Smooth muscle cell (in vitro differentiated cells): ENCODE results near the gene KCNJ15. TPM values are rescaled to one million over a fixed set of nuclear protein-coding genes. Genes with fewer than 3 reads are reported as not detected.

ENCODE experiments used
- DNase-seq: peaks from one replicate; lab custom pipeline; 2025; ENCODE audit not compliant: unreplicated experiment; lab: John Stamatoyannopoulos, UW
- H2AFZ ChIP-seq: fragments of 200-600 bp; sonication (generic); 2 replicates; pipeline ENCODE4 v1.6.0; 2016; ENCODE audit warnings: antibody characterized with exemption, low read depth, mild to moderate bottlenecking
- H3F3A ChIP-seq: fragments of 200-600 bp; sonication (generic); 2 replicates; pipeline ENCODE4 v1.6.0; 2017; ENCODE audit warnings: antibody characterized with exemption, low read depth
- H3K27ac ChIP-seq: fragments of 200-600 bp; sonication (generic); 2 replicates; pipeline ENCODE4 v1.5.1; 2016; ENCODE audit warnings: low read depth, mild to moderate bottlenecking
- H3K27me3 ChIP-seq: fragments of 200-600 bp; sonication (generic); 2 replicates; pipeline ENCODE4 v1.6.1; 2016; ENCODE audit warnings: low read depth, mild to moderate bottlenecking
- H3K36me3 ChIP-seq: fragments of 200-600 bp; sonication (generic); 2 replicates; pipeline ENCODE4 v1.5.1; 2016; ENCODE audit warnings: low read depth
- H3K4me1 ChIP-seq: fragments of 200-600 bp; sonication (generic); 2 replicates; pipeline ENCODE4 v1.5.1; 2016; ENCODE audit warnings: low read depth
- H3K4me2 ChIP-seq: fragments of 200-600 bp; sonication (generic); 2 replicates; pipeline ENCODE4 v1.6.0; 2016; ENCODE audit warnings: mild to moderate bottlenecking
- H3K4me3 ChIP-seq: fragments of 200-600 bp; sonication (generic); 2 replicates; pipeline ENCODE4 v1.5.1; 2016; ENCODE audit warnings: mild to moderate bottlenecking
- H3K79me2 ChIP-seq: fragments of 200-600 bp; sonication (generic); 2 replicates; pipeline ENCODE4 v1.6.0; 2016; ENCODE audit warnings: low read depth, mild to moderate bottlenecking
- H3K9ac ChIP-seq: fragments of 200-600 bp; sonication (generic); 2 replicates; pipeline ENCODE4 v1.6.0; 2016; ENCODE audit warnings: low read depth
- H3K9me3 ChIP-seq: fragments of 200-600 bp; sonication (generic); replicated peaks from 2 replicates; pipeline ENCODE4 v1.5.1; 2016; ENCODE audit warnings: low read depth
- H4K20me1 ChIP-seq: fragments of 200-600 bp; sonication (generic); 2 replicates; pipeline ENCODE4 v1.6.0; 2016; ENCODE audit warnings: low read depth
- whole genome bisulfite sequencing: methylation state at CpG from one replicate; pipeline ENCODE4 v1.1.7; 2016; ENCODE audit warnings: low lambda C conversion rate; 5-methylcytosine and 5-hydroxymethylcytosine counted together
- polyA plus RNA-seq: library from polyadenylated mRNA; unstranded; fragments of >200 nt; fragmentation: Nextera tagmentation; extraction: Ambion mirVana; gene quantifications from 2 replicates; pipeline ENCODE4 v1.2.1, GENCODE V29; 2016
- total RNA-seq: library from RNA; depleted of rRNA; stranded (reverse); fragments of >200 nt; gene quantifications from 2 replicates; pipeline ENCODE4 v1.2.3, GENCODE V29; 2014
- TF ChIP-seq, protein P1 (sequence below): fragments of 200-600 bp; sonication (generic); IDR thresholded peaks from 2 replicates; pipeline ENCODE4 v1.5.1; 2017; ENCODE audit warnings: borderline replicate concordance, mild to moderate bottlenecking, antibody characterized with exemption; ENCODE audit not compliant: insufficient read depth, poor library complexity, severe bottlenecking

Gene KCNJ15
- total and polyA plus RNA-seq, 2 experiments from 2014 or later, result 4.2 to 21.9 TPM

- Histone ChIP-seq H3K27ac (peak overlapping the region; percentile 48), H4K20me1 (no peaks in the 10 kb centered on the region), H3K4me2 (peak overlapping the region; percentile 1), H3K4me1 (no peaks in the 10 kb centered on the region), H3K36me3 (no peaks in the 10 kb centered on the region), H3K9ac (no peak overlapping the region), H2AFZ (no peak overlapping the region), H3F3A (no peaks in the 10 kb centered on the region), H3K9me3 (no peaks in the 10 kb centered on the region), H3K79me2 (no peaks in the 10 kb centered on the region), H3K27me3 (no peaks in the 10 kb centered on the region), H3K4me3 (no peak overlapping the region)
- TF ChIP-seq, protein P1, sequence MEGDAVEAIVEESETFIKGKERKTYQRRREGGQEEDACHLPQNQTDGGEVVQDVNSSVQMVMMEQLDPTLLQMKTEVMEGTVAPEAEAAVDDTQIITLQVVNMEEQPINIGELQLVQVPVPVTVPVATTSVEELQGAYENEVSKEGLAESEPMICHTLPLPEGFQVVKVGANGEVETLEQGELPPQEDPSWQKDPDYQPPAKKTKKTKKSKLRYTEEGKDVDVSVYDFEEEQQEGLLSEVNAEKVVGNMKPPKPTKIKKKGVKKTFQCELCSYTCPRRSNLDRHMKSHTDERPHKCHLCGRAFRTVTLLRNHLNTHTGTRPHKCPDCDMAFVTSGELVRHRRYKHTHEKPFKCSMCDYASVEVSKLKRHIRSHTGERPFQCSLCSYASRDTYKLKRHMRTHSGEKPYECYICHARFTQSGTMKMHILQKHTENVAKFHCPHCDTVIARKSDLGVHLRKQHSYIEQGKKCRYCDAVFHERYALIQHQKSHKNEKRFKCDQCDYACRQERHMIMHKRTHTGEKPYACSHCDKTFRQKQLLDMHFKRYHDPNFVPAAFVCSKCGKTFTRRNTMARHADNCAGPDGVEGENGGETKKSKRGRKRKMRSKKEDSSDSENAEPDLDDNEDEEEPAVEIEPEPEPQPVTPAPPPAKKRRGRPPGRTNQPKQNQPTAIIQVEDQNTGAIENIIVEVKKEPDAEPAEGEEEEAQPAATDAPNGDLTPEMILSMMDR, result no peak
- WGBS, result 35% methylated on average over 6 of the region's 6 CpGs
- DNase-seq, result no peak
Observed at GRCh38 chr21:38343691-38344090, 86.9 kb downstream of the KCNJ15 start.

- no peak overlapping the region for H3K9ac ChIP-seq
Observed at GRCh38 chr21:38346286-38346685, 89.5 kb downstream of the KCNJ15 start.

GRCh38 chr21:38349111-38349746 is 92.4 kb downstream of the KCNJ15 start:
- Histone ChIP-seq H2AFZ (no peak overlapping the region), H3K27ac (peak overlapping the region; percentile 93), H3K9ac (no peak overlapping the region), H3K27me3 (no peaks in the 10 kb centered on the region), H3K4me1 (peaks cover 3% of the 10 kb centered on the region), H4K20me1 (no peaks in the 10 kb centered on the region), H3K4me3 (no peak overlapping the region), H3K36me3 (no peaks in the 10 kb centered on the region), H3F3A (no peaks in the 10 kb centered on the region), H3K9me3 (no peaks in the 10 kb centered on the region), H3K4me2 (no peak overlapping the region), H3K79me2 (no peaks in the 10 kb centered on the region)
- TF ChIP-seq, protein P1, result no peak
- WGBS, result 66% methylated on average over 10 of the region's 10 CpGs
- no peak for DNase-seq

More at GRCh38 chr21:38346286-38346685, 89.5 kb downstream of the KCNJ15 start:
- Histone ChIP-seq H3K4me3 (no peak overlapping the region), H2AFZ (no peak overlapping the region), H3F3A (no peaks in the 10 kb centered on the region), H3K4me1 (no peaks in the 10 kb centered on the region), H3K9me3 (no peaks in the 10 kb centered on the region), H3K36me3 (no peaks in the 10 kb centered on the region), H3K79me2 (no peaks in the 10 kb centered on the region), H3K27ac (no peak overlapping the region), H3K27me3 (no peaks in the 10 kb centered on the region), H3K4me2 (no peak overlapping the region), H4K20me1 (no peaks in the 10 kb centered on the region)
- WGBS, result 87% methylated on average over 5 of the region's 5 CpGs
- TF ChIP-seq, protein P1, result no peak
- DNase-seq, result no peak

DNA sequence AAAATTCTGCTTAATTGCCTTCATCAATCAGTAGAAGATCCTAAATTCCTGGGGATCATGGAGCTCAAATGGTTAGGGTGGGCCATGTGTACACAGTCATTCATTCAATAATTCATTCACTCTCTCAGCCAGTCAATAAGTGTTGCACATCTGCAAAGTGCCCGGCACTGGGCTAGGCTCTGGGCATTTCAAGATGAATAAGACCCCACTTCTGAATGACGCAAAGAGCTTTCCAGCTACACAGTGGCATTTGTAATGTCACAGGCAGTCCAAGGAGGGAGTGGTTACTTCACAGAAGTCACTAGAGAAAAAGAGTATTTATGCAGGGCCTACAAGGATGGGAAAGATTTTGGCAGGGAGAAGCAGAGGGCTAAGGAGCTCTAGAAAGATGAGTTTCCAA is 93.2 kb downstream of the KCNJ15 start:
- no peak overlapping the region for H3K4me3 ChIP-seq
- peaks cover 3% of the 10 kb centered on the region for H3K4me1 ChIP-seq
- no peak for DNase-seq
- no peaks in the 10 kb centered on the region for H3K9me3 ChIP-seq
- TF ChIP-seq, protein P1, result no peak
- H3K36me3 ChIP-seq, result no peaks in the 10 kb centered on the region
- no peaks in the 10 kb centered on the region for H3K27me3 ChIP-seq
- no peaks in the 10 kb centered on the region for H3F3A ChIP-seq
- H3K27ac ChIP-seq, result peak overlapping the region; percentile 93
- WGBS, result 95% methylated on average over 2 of the region's 2 CpGs
- peak overlapping the region; percentile 8 for H3K9ac ChIP-seq
- no peak overlapping the region for H3K4me2 ChIP-seq
- no peak overlapping the region for H2AFZ ChIP-seq
- no peaks in the 10 kb centered on the region for H3K79me2 ChIP-seq
- no peaks in the 10 kb centered on the region for H4K20me1 ChIP-seq
